Measurements from ENCODE around the gene ADCY5. TPM values are rescaled to one million over a fixed set of nuclear protein-coding genes. Genes with fewer than 3 reads are reported as not detected.

Gene ADCY5
- total RNA-seq, 2 donors from 2014 or later: 5.6 to 7.8 TPM

- Histone ChIP-seq H3K36me3 (no peaks in the 10 kb centered on the region), H3K9ac (ENCODE audit: low read depth in 2 of 2, low read length in 2 of 2) (no peak overlapping the region), H3K27me3 (no peaks in the 10 kb centered on the region), H3K4me1 (no peaks in the 10 kb centered on the region), H3K4me3 (no peak overlapping the region), H3K9me3 (no peaks in the 10 kb centered on the region), H3K27ac (no peak overlapping the region)
- intact Hi-C loops (cut with DNase I): no loop called here
- no peak for TF ChIP-seq CTCF (IDR thresholded peaks at IDR 0.05)
- no peak for DNase-seq
Measured at GRCh38 chr3:123378409-123378915, 70.4 kb downstream of the ADCY5 start.

GRCh38 chr3:123377243-123377740 is 71.6 kb downstream of the ADCY5 start:
- TF ChIP-seq CTCF (IDR thresholded peaks at IDR 0.05): no peak
- H3K27ac ChIP-seq: no peak overlapping the region
- DNase-seq: no peak
- intact Hi-C loops (cut with DNase I): no loop called here
- no peaks in the 10 kb centered on the region for H3K9me3 ChIP-seq
- H3K9ac ChIP-seq (ENCODE audit: low read depth in 2 of 2, low read length in 2 of 2): no peak overlapping the region
- H3K36me3 ChIP-seq: no peaks in the 10 kb centered on the region
- no peak overlapping the region for H3K4me3 ChIP-seq
- no peaks in the 10 kb centered on the region for H3K27me3 ChIP-seq
- H3K4me1 ChIP-seq: no peaks in the 10 kb centered on the region

- intact Hi-C loops (cut with DNase I): no loop called here
- no peak for TF ChIP-seq CTCF (IDR thresholded peaks at IDR 0.05)
- no peak overlapping the region for H3K27ac ChIP-seq
- no peak overlapping the region for H3K9ac ChIP-seq (ENCODE audit: low read depth in 2 of 2, low read length in 2 of 2)
- no peaks in the 10 kb centered on the region for H3K36me3 ChIP-seq
- H3K4me3 ChIP-seq: no peak overlapping the region
- DNase-seq: no peak
- H3K4me1 ChIP-seq: no peaks in the 10 kb centered on the region
- no peaks in the 10 kb centered on the region for H3K27me3 ChIP-seq
- H3K9me3 ChIP-seq: no peaks in the 10 kb centered on the region
Measured at GRCh38 chr3:123376451-123377242, 72.2 kb downstream of the ADCY5 start.

- H3K9me3 ChIP-seq: no peaks in the 10 kb centered on the region
- no peak overlapping the region for H3K27ac ChIP-seq
- no peak for TF ChIP-seq CTCF (IDR thresholded peaks at IDR 0.05)
- H3K9ac ChIP-seq (ENCODE audit: low read depth in 2 of 2, low read length in 2 of 2): no peak overlapping the region
- no peaks in the 10 kb centered on the region for H3K27me3 ChIP-seq
- H3K36me3 ChIP-seq: no peaks in the 10 kb centered on the region
- H3K4me3 ChIP-seq: no peak overlapping the region
- no peak for DNase-seq
- intact Hi-C loops (cut with DNase I): no loop called here
- H3K4me1 ChIP-seq: no peaks in the 10 kb centered on the region
Measured at GRCh38 chr3:123375014-123375940, 73.6 kb downstream of the ADCY5 start.

- Histone ChIP-seq H3K4me3 (no peak overlapping the region), H3K27me3 (no peaks in the 10 kb centered on the region), H3K9ac (ENCODE audit: low read depth in 2 of 2, low read length in 2 of 2) (no peak overlapping the region), H3K9me3 (no peaks in the 10 kb centered on the region), H3K4me1 (no peaks in the 10 kb centered on the region), H3K27ac (no peak overlapping the region), H3K36me3 (no peaks in the 10 kb centered on the region)
- DNase-seq: no peak
- intact Hi-C loops (cut with DNase I): no loop called here
- no peak for TF ChIP-seq CTCF (IDR thresholded peaks at IDR 0.05)
Measured at GRCh38 chr3:123374016-123374415, 74.9 kb downstream of the ADCY5 start.
